Immature natural killer cell (primary cell): ENCODE results near the gene CDK5. TPM values are rescaled to one million over a fixed set of nuclear protein-coding genes. Genes with fewer than 3 reads are reported as not detected.

ENCODE experiments used
- DNase-seq, 3 donors: peaks; one replicate each; pipeline ENCODE4 v3.0.0; 2022; ENCODE audit warnings: mixed read lengths in 1 of 3
- H3K27ac Mint-ChIP-seq, 6 donors: one replicate each; pipeline ENCODE4 v1.8.0; 2020; ENCODE audit warnings: mixed read lengths in 6 of 6, mild to moderate bottlenecking in 5 of 6, inconsistent platforms in 4 of 6, moderate library complexity in 3 of 6
- H3K27me3 Mint-ChIP-seq, 3 donors: one replicate each; pipeline ENCODE4 v1.8.0; 2020 to 2021; ENCODE audit warnings: low read depth in 3 of 3, mild to moderate bottlenecking in 3 of 3, mixed read lengths in 3 of 3, moderate library complexity in 3 of 3, inconsistent platforms in 1 of 3
- H3K36me3 Mint-ChIP-seq, 3 donors: one replicate each; pipeline ENCODE4 v1.8.0; 2020; ENCODE audit warnings: mixed read lengths in 3 of 3, inconsistent platforms in 2 of 3, mild to moderate bottlenecking in 2 of 3
- H3K4me1 Mint-ChIP-seq, 2 donors: one replicate each; pipeline ENCODE4 v1.8.0; 2020; ENCODE audit warnings: inconsistent platforms in 2 of 2, mild to moderate bottlenecking in 2 of 2, mixed read lengths in 2 of 2, moderate library complexity in 1 of 2
- H3K4me3 Mint-ChIP-seq, 5 donors: one replicate each; pipeline ENCODE4 v1.8.0; 2020; ENCODE audit warnings: mild to moderate bottlenecking in 5 of 5, mixed read lengths in 5 of 5, inconsistent platforms in 3 of 5, moderate library complexity in 3 of 5
- H3K9me3 Mint-ChIP-seq, 6 donors: one replicate each; pipeline ENCODE4 v1.8.0; 2020; ENCODE audit warnings: mild to moderate bottlenecking in 6 of 6, mixed read lengths in 6 of 6, inconsistent platforms in 4 of 6, moderate library complexity in 3 of 6
- polyA plus RNA-seq, 3 donors: library from polyadenylated mRNA; unstranded; fragments of 300-500 nt; fragmentation: Illumina TruSeq; gene quantifications; one replicate each; pipeline ENCODE4 v1.2.3, GENCODE V29; 2021

Gene CDK5
- polyA plus RNA-seq, 3 donors from 2014 or later = 15.6 to 18.9 (median 17.9) TPM

DNA sequence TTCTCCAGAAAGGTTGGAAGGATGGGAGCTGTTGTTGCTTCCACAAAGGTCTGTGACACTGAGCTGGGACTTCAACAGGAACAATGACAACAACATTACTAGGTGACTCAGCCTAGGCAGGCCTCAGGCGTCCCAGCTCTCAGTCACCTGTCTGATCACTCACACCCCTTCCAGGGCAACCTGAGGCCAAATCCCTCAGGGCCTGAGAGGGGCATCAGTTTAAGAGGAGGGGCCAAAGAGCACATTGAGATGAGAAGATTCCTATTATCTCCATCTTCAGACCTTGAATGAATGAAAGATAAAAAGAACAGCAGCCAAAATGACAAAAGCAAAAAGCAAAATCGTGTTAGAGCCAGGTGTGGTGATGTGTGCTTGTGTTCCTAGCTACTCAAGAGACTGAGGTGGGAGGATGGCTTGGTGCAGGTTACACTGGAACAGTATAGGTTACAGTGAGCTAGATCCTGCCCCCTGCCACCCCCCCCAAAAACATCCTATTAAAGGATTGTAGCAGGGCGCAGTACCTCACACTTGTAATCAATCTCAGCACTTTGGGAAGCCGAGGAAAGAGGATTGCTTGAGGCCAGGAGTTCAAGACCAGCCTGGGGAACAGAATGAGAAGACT, 33.2 kb downstream of the CDK5 start, which contains the start of gene ATG9B:
TSS of gene ATG9B (minus strand) at position 60 of the 622 bp plus-strand sequence. CDS start 71 bp downstream, outside the sequence.
- Mint-ChIP-seq H3K27me3 (peaks cover 10 to 16% (median 15%) of the 10 kb centered on the region in 3 donors), H3K4me1 (peaks cover 19 to 20% of the 10 kb centered on the region in 2 donors), H3K36me3 (peaks cover 2 to 3% (median 3%) of the 10 kb centered on the region in 3 donors), H3K4me3 (no peak within 1 kb of the TSS), H3K27ac (peak within 1 kb of the TSS in 3 of 6 donors; percentile 50 to 85 (median 54)), H3K9me3 (no peaks in the 10 kb centered on the region)
- DNase-seq = no peak

- Mint-ChIP-seq H3K4me3 (no peak overlapping the region), H3K27me3 (peaks cover 10 to 18% (median 17%) of the 10 kb centered on the region in 3 donors), H3K36me3 (no peaks in the 10 kb centered on the region), H3K9me3 (no peaks in the 10 kb centered on the region), H3K4me1 (peaks cover 19 to 24% of the 10 kb centered on the region in 2 donors), H3K27ac (no peak overlapping the region)
- no peak for DNase-seq
These were observed 34.5 kb downstream of the CDK5 start for GRCh38 chr7:151023232-151023631.

- peak overlapping the region in 1 of 5 donors; percentile 13 for H3K4me3 Mint-ChIP-seq
- peaks cover 11 to 21% (median 18%) of the 10 kb centered on the region in 3 donors for H3K27me3 Mint-ChIP-seq
- H3K36me3 Mint-ChIP-seq = no peaks in the 10 kb centered on the region
- H3K9me3 Mint-ChIP-seq = no peaks in the 10 kb centered on the region
- peak overlapping the region in 1 of 6 donors; percentile 34 for H3K27ac Mint-ChIP-seq
- DNase-seq = no peak
- H3K4me1 Mint-ChIP-seq = peaks cover 23 to 30% of the 10 kb centered on the region in 2 donors
These were observed 37.5 kb downstream of the CDK5 start for GRCh38 chr7:151020231-151020630.

GRCh38 chr7:151019130-151019447, 38.6 kb downstream of the CDK5 start:
- peak overlapping the region; percentile 74 to 84 (median 76) for H3K4me3 Mint-ChIP-seq
- H3K27ac Mint-ChIP-seq = peak overlapping the region in 1 of 6 donors; percentile 5
- H3K4me1 Mint-ChIP-seq = peaks cover 35 to 42% of the 10 kb centered on the region in 2 donors
- no peaks in the 10 kb centered on the region for H3K9me3 Mint-ChIP-seq
- DNase-seq = no peak
- H3K27me3 Mint-ChIP-seq = peaks cover 17 to 28% (median 23%) of the 10 kb centered on the region in 3 donors
- H3K36me3 Mint-ChIP-seq = no peaks in the 10 kb centered on the region

DNA sequence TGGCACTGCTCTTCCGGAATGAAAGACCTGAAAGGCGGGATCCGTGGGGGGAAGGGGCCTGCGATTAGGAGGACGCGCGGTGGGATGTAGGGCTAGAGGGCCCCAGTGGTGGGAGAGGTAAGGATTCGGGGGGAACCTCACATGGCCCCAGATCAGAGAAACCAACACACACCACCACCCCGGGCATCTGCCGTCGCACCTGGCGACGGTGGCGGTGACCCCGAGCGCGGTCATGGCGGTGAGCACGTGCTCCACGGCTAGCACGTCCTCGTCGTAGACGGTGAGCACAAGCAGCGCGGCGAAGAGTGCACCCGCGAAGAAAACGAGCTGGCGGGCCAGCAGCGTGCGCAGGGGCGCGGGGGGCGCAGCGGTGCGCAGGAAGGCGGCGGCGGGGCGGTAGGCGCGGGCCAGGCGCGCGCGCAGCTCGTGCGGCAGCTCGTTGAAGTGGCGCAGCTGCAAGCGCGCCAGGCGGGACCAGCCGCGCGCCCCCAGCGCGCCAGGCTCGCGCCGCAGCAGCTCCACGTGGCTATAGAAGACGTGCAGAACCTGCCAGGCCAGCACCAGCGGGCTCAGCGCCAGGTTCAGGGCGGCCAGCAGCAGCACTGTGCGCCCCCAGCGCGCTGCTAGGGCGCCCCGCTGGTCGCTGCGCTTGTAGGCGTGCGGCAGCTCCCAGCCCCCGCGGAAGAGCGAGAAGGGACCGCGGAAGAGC, 39.1 kb downstream of the CDK5 start:
- peak in 2 of 3 donors; percentile 50 to 52 for DNase-seq
- Mint-ChIP-seq H3K27ac (peak overlapping the region in 5 of 6 donors; percentile 39 to 86 (median 82)), H3K4me3 (peak overlapping the region; percentile 74 to 85 (median 84)), H3K27me3 (peaks cover 23 to 33% (median 27%) of the 10 kb centered on the region in 3 donors), H3K36me3 (no peaks in the 10 kb centered on the region), H3K4me1 (peaks cover 40 to 47% of the 10 kb centered on the region in 2 donors), H3K9me3 (peaks cover 0 to 1% (median 0%) of the 10 kb centered on the region in 6 donors)

DNA sequence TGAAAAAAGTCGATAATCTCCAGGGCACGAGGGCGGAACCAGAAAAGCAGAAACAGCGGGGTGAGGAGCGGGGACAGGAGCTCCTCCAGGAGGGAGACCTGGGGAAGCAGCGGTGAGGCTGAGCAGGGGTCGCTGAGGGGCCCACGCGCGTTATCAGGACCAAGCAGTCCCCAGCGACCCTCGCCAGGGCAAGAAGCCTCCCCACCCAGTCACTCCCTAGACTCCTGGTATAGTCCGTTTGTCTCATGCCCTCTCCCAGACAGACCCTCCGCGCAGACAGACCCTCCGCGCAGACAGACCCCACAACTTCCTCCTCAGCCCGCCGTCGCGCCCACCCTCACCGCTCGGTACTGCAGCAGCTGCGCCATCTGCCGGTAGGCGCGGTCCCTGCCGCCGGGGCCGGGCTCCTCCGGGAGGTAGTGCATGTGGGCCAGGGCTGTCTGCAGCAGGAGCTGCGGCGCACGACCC, 39.7 kb downstream of the CDK5 start:
- no peaks in the 10 kb centered on the region for H3K36me3 Mint-ChIP-seq
- H3K4me1 Mint-ChIP-seq = peaks cover 43 to 49% of the 10 kb centered on the region in 2 donors
- H3K27me3 Mint-ChIP-seq = peaks cover 27 to 36% (median 28%) of the 10 kb centered on the region in 3 donors
- H3K4me3 Mint-ChIP-seq = peak overlapping the region; percentile 71 to 85 (median 84)
- peak overlapping the region in 5 of 6 donors; percentile 39 to 86 (median 82) for H3K27ac Mint-ChIP-seq
- peak; percentile 74 to 76 (median 76) for DNase-seq
- peaks cover 0 to 2% (median 0%) of the 10 kb centered on the region in 6 donors for H3K9me3 Mint-ChIP-seq

DNA sequence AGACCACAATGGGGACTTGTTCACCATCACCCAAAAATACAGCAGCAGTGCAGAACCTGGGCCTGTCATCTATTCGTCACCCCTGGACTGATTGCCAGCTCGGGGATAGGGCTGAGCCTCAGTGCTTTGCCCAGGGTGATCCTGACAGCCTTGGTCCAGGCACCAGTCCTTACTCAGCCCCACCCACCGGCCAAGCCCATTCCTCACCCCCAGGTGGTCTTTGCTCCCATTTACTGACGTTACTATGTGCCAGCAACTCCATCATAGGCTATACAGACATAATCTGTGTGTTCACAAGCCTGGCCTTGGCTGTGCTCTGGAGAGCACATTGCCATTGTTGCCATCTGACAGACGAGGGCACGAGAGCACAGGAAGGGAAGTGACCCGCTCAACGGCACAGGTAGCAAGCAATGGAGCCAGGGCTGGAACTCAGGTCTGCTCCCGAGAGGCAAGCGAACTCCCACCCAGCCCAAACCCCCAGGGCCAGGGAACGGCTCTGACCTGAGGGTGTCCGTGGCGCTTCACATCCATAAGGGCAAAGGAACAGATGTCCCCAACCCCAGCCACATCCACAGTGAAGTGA, 40.2 kb downstream of the CDK5 start:
- H3K27me3 Mint-ChIP-seq = peaks cover 30 to 36% (median 33%) of the 10 kb centered on the region in 3 donors
- peaks cover 0 to 2% (median 0%) of the 10 kb centered on the region in 6 donors for H3K9me3 Mint-ChIP-seq
- peak overlapping the region in 5 of 6 donors; percentile 39 to 86 (median 82) for H3K27ac Mint-ChIP-seq
- DNase-seq = no peak
- H3K4me3 Mint-ChIP-seq = peak overlapping the region; percentile 71 to 85 (median 84)
- no peaks in the 10 kb centered on the region for H3K36me3 Mint-ChIP-seq
- peaks cover 49 to 54% of the 10 kb centered on the region in 2 donors for H3K4me1 Mint-ChIP-seq

DNA sequence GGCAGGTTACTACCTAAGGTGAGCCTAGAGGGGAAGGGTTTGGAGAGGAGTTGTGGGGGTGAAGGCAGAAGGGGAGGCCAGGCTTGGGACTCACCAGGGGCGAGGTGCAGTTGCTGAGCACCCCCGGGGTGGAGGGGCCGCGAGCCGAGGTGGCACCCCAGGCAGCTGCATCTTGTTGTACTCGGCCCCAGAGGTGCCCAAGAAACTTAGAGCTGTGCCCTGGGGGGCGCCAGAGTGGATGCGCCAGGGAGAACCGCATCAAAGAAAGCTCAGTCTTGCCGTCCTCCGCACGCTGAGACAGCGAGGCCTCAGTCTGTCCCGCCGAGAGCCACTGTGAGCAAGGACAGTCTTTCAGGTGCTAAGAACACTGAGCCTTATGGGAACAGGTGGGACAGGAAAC, 40.8 kb downstream of the CDK5 start:
- Mint-ChIP-seq H3K36me3 (no peaks in the 10 kb centered on the region), H3K4me1 (peaks cover 54 to 60% of the 10 kb centered on the region in 2 donors), H3K4me3 (peak overlapping the region in 1 of 5 donors; percentile 84), H3K27ac (peak overlapping the region in 5 of 6 donors; percentile 11 to 96 (median 53)), H3K9me3 (peaks cover 0 to 2% (median 0%) of the 10 kb centered on the region in 6 donors), H3K27me3 (peaks cover 30 to 38% (median 34%) of the 10 kb centered on the region in 3 donors)
- DNase-seq = no peak

DNA sequence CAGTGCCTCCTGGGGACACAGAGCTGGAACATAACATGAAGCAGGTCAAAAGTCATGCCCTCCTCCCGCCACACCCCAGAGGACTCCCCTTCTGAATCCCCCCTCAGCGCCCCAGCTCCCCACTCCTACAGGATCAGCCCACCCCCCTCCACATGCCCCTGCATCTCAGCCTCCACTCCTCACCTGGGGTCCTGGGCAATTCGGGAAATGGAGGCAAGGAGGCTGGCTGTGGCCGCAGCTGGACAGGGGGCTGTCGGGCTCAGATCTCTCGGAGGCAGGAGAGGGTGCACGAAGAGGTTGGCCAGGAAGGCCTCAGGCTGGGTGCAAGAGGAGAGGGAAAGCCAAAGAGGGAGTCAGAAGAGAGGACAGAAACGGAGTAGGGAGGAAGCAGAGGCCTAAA, 41.2 kb downstream of the CDK5 start:
- H3K4me3 Mint-ChIP-seq = no peak overlapping the region
- peak overlapping the region in 4 of 6 donors; percentile 63 to 96 (median 76) for H3K27ac Mint-ChIP-seq
- peaks cover 30 to 39% (median 33%) of the 10 kb centered on the region in 3 donors for H3K27me3 Mint-ChIP-seq
- peaks cover 58 to 64% of the 10 kb centered on the region in 2 donors for H3K4me1 Mint-ChIP-seq
- DNase-seq = no peak
- no peaks in the 10 kb centered on the region for H3K36me3 Mint-ChIP-seq
- peaks cover 0 to 2% (median 0%) of the 10 kb centered on the region in 6 donors for H3K9me3 Mint-ChIP-seq

GRCh38 chr7:151015967-151016366, 41.7 kb downstream of the CDK5 start:
- peaks cover 62 to 69% of the 10 kb centered on the region in 2 donors for H3K4me1 Mint-ChIP-seq

GRCh38 chr7:151014950-151015349, 42.7 kb downstream of the CDK5 start:
- H3K9me3 Mint-ChIP-seq = peaks cover 0 to 2% (median 0%) of the 10 kb centered on the region in 6 donors
- peak overlapping the region; percentile 62 to 92 (median 86) for H3K4me3 Mint-ChIP-seq
- peak overlapping the region in 5 of 6 donors; percentile 77 to 99 (median 96) for H3K27ac Mint-ChIP-seq
- H3K36me3 Mint-ChIP-seq = no peaks in the 10 kb centered on the region
- H3K27me3 Mint-ChIP-seq = peaks cover 30 to 43% (median 36%) of the 10 kb centered on the region in 3 donors
- H3K4me1 Mint-ChIP-seq = peaks cover 72 to 79% of the 10 kb centered on the region in 2 donors
- no peak for DNase-seq

More at GRCh38 chr7:151015967-151016366, 41.7 kb downstream of the CDK5 start:
- H3K36me3 Mint-ChIP-seq = no peaks in the 10 kb centered on the region
- no peak overlapping the region for H3K4me3 Mint-ChIP-seq
- H3K27me3 Mint-ChIP-seq = peaks cover 30 to 42% (median 33%) of the 10 kb centered on the region in 3 donors
- DNase-seq = no peak
- peaks cover 0 to 2% (median 0%) of the 10 kb centered on the region in 6 donors for H3K9me3 Mint-ChIP-seq
- H3K27ac Mint-ChIP-seq = peak overlapping the region in 4 of 6 donors; percentile 63 to 99 (median 84)

DNA sequence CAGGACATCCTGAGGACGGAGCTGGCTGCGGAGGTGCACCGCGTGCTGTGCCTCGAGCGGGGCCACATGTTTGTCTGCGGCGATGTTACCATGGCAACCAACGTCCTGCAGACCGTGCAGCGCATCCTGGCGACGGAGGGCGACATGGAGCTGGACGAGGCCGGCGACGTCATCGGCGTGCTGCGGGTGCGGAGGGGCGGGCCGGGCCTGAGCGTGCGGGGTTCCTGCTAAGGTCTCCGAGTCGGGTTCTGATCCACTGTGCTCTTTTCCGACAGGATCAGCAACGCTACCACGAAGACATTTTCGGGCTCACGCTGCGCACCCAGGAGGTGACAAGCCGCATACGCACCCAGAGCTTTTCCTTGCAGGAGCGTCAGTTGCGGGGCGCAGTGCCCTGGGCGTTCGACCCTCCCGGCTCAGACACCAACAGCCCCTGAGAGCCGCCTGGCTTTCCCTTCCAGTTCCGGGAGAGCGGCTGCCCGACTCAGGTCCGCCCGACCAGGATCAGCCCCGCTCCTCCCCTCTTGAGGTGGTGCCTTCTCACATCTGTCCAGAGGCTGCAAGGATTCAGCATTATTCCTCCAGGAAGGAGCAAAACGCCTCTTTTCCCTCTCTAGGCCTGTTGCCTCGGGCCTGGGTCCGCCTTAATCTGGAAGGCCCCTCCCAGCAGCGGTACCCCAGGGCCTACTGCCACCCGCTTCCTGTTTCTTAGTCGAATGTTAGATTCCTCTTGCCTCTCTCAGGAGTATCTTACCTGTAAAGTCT, 43.8 kb downstream of the CDK5 start:
- Mint-ChIP-seq H3K4me3 (peak overlapping the region; percentile 86 to 92 (median 88)), H3K4me1 (peaks cover 71 to 74% of the 10 kb centered on the region in 2 donors), H3K36me3 (no peaks in the 10 kb centered on the region), H3K27me3 (peaks cover 24 to 39% (median 33%) of the 10 kb centered on the region in 3 donors), H3K27ac (peak overlapping the region; percentile 64 to 99 (median 96)), H3K9me3 (peaks cover 0 to 2% (median 0%) of the 10 kb centered on the region in 6 donors)
- peak; percentile 94 to 96 (median 94) for DNase-seq
